GM23338 (cell line): ENCODE data around the gene SENP5. TPM values are rescaled to one million over a fixed set of nuclear protein-coding genes. Genes with fewer than 3 reads are reported as not detected.

Experiments
- ATAC-seq: fragments of 200-7000 bp; cut with Tn5 transposase; 3 replicates; pipeline ENCODE4 v1.9.1; 2020
- DNase-seq: peaks from one replicate; pipeline ENCODE4 v3.0.0-alpha.2; 2015; ENCODE audit warnings: low spot score
- H2AFZ ChIP-seq: fragments of 200-600 bp; sonication (generic); 2 replicates; pipeline ENCODE4 v1.8.0; 2016; ENCODE audit warnings: antibody characterized with exemption, mild to moderate bottlenecking, moderate library complexity
- H3F3A ChIP-seq: fragments of 200-600 bp; sonication (generic); replicated peaks from 2 replicates; pipeline ENCODE4 v1.8.0; 2017; ENCODE audit warnings: antibody characterized with exemption, mixed run types, low read depth
- H3K27ac ChIP-seq: fragments of 200-600 bp; sonication (generic); 2 replicates; pipeline ENCODE4 v1.6.1; 2016; ENCODE audit warnings: low read depth
- H3K27me3 ChIP-seq: fragments of 200-600 bp; sonication (generic); 2 replicates; pipeline ENCODE4 v1.8.0; 2016; ENCODE audit warnings: mild to moderate bottlenecking, mixed run types, moderate library complexity; ENCODE audit not compliant: insufficient read depth
- H3K36me3 ChIP-seq: fragments of 200-600 bp; sonication (generic); 2 replicates; pipeline ENCODE4 v1.8.0; 2016; ENCODE audit warnings: mild to moderate bottlenecking; ENCODE audit not compliant: insufficient read depth
- H3K4me1 ChIP-seq: fragments of 200-600 bp; sonication (generic); 2 replicates; pipeline ENCODE4 v1.8.0; 2016; ENCODE audit warnings: mild to moderate bottlenecking, moderate library complexity; ENCODE audit not compliant: insufficient read depth
- H3K4me2 ChIP-seq: fragments of 200-600 bp; sonication (generic); 2 replicates; pipeline ENCODE4 v1.7.1; 2017; ENCODE audit warnings: mixed run types
- H3K4me3 ChIP-seq: fragments of 200-600 bp; sonication (generic); 2 replicates; pipeline ENCODE4 v1.6.1; 2016; ENCODE audit warnings: mixed run types
- H3K79me2 ChIP-seq: fragments of 200-600 bp; sonication (generic); replicated peaks from 2 replicates; pipeline ENCODE4 v1.8.0; 2017; ENCODE audit warnings: mild to moderate bottlenecking; ENCODE audit not compliant: insufficient read depth
- H3K9me2 ChIP-seq: fragments of 200-600 bp; sonication (generic); 2 replicates; pipeline ENCODE4 v1.8.0; 2017; ENCODE audit not compliant: insufficient read depth
- H4K20me1 ChIP-seq: fragments of 200-600 bp; sonication (generic); replicated peaks from 2 replicates; pipeline ENCODE4 v1.8.0; 2017; ENCODE audit warnings: mild to moderate bottlenecking; ENCODE audit not compliant: insufficient read depth
- H3K27ac Mint-ChIP-seq: 2 replicates; pipeline ENCODE4 v1.8.0; 2020; ENCODE audit warnings: inconsistent platforms, mild to moderate bottlenecking, moderate library complexity, mixed read lengths
- H3K27me3 Mint-ChIP-seq: 3 replicates; pipeline ENCODE4 v1.8.0; 2022; ENCODE audit warnings: low read depth, mild to moderate bottlenecking, moderate library complexity, mixed read lengths, inconsistent platforms; ENCODE audit not compliant: insufficient read depth, poor library complexity
- H3K36me3 Mint-ChIP-seq: 3 replicates; pipeline ENCODE4 v1.8.0; 2021; ENCODE audit warnings: low read depth, mild to moderate bottlenecking, inconsistent platforms, moderate library complexity, mixed read lengths
- H3K4me1 Mint-ChIP-seq: 3 replicates; pipeline ENCODE4 v1.8.0; 2020; ENCODE audit warnings: mild to moderate bottlenecking, inconsistent platforms, mixed read lengths
- H3K4me3 Mint-ChIP-seq: 3 replicates; pipeline ENCODE4 v1.8.0; 2021; ENCODE audit warnings: moderate library complexity, mild to moderate bottlenecking, inconsistent platforms, mixed read lengths
- H3K9me3 Mint-ChIP-seq: 3 replicates; pipeline ENCODE4 v1.8.0; 2020; ENCODE audit warnings: moderate library complexity, mild to moderate bottlenecking, inconsistent platforms, mixed read lengths
- CREB1 ChIP-seq: fragments of 250-450 bp; sonication (Bioruptor Pico); IDR thresholded peaks from 2 replicates; pipeline ENCODE4 v1.5.0; 2020; ENCODE audit warnings: low read depth, mild to moderate bottlenecking, moderate library complexity
- ETS1 ChIP-seq: IDR thresholded peaks from 2 replicates; pipeline ENCODE4 v1.6.1; 2016; ENCODE audit warnings: antibody characterized with exemption
- EZH2 ChIP-seq: fragments of 200-600 bp; sonication (generic); IDR thresholded peaks from one replicate; pipeline ENCODE4 v1.8.0; 2017; ENCODE audit warnings: antibody characterized with exemption, mild to moderate bottlenecking, low read depth; ENCODE audit not compliant: unreplicated experiment
- EZH2phosphoT487 ChIP-seq: fragments of 200-600 bp; sonication (generic); IDR thresholded peaks from one replicate; pipeline ENCODE4 v1.8.1; 2018; ENCODE audit warnings: antibody characterized with exemption; ENCODE audit not compliant: unreplicated experiment
- JUNB ChIP-seq: IDR thresholded peaks from one replicate; pipeline ENCODE4 v1.6.1; 2016; ENCODE audit warnings: antibody characterized with exemption; ENCODE audit not compliant: unreplicated experiment
- NANOG ChIP-seq: IDR thresholded peaks from 2 replicates; pipeline ENCODE4 v1.6.1; 2016; ENCODE audit warnings: antibody characterized with exemption, borderline replicate concordance
- POLR2AphosphoS5 ChIP-seq: IDR thresholded peaks from 2 replicates; pipeline ENCODE4 v1.6.1; 2016; ENCODE audit warnings: antibody characterized with exemption, low read depth
- STAT1 ChIP-seq: IDR thresholded peaks from one replicate; pipeline ENCODE4 v1.6.1; 2016; ENCODE audit warnings: antibody characterized with exemption; ENCODE audit not compliant: unreplicated experiment
- ZNF114 ChIP-seq: fragments of 250-450 bp; sonication (Bioruptor Pico); IDR thresholded peaks from 2 replicates; pipeline ENCODE4 v1.5.0; 2020; ENCODE audit warnings: mild to moderate bottlenecking, moderate library complexity
- ZNF331 ChIP-seq: fragments of 250-450 bp; sonication (Bioruptor Pico); IDR thresholded peaks from 2 replicates; pipeline ENCODE4 v1.5.0; 2020; ENCODE audit warnings: low read depth, mild to moderate bottlenecking, moderate library complexity
- polyA plus RNA-seq: library from polyadenylated mRNA; unstranded; fragments of >200 nt; fragmentation: Nextera tagmentation; extraction: Ambion mirVana; gene quantifications from 2 replicates; pipeline ENCODE4 v1.2.1, GENCODE V29; 2016
- total RNA-seq: library from RNA; depleted of rRNA; stranded (reverse); fragments of >200 nt; shearing (Covaris generic); gene quantifications from 2 replicates; pipeline ENCODE4 v1.2.3, GENCODE V29; 2014
- TF ChIP-seq, protein P1 (sequence below): IDR thresholded peaks from one replicate; pipeline ENCODE4 v1.6.1; 2018; ENCODE audit warnings: antibody characterized with exemption; ENCODE audit not compliant: unreplicated experiment
- TF ChIP-seq, protein P2 (sequence below): fragments of 250-450 bp; sonication (Bioruptor Pico); IDR thresholded peaks from 2 replicates; pipeline ENCODE4 v1.5.0; 2020; ENCODE audit warnings: mild to moderate bottlenecking, moderate library complexity
- TF ChIP-seq, protein P3 (sequence below), 2 experiments: fragments of 200-600 bp in 1 of 2; sonication (generic) in 1 of 2; conservative IDR thresholded peaks; 2 replicates each; pipeline versions ENCODE4 v1.5.1 to v1.6.1; 2016 to 2017; ENCODE audit warnings: antibody characterized with exemption in 2 of 2, low read depth in 2 of 2, mild to moderate bottlenecking in 2 of 2, moderate library complexity in 1 of 2

Gene SENP5
- total and polyA plus RNA-seq, 2 experiments from 2014 or later, result 12.2 to 34.3 TPM

- peaks cover 3% of the 10 kb centered on the region; the same call in 1 of the 2 replicates for H4K20me1 ChIP-seq
- no peaks in the 10 kb centered on the region for H3K9me3 Mint-ChIP-seq
- peaks cover under 1% of the 10 kb centered on the region; the same call in 1 of the 2 replicates for H3K4me1 ChIP-seq
- H3K36me3 ChIP-seq, result no peaks in the 10 kb centered on the region
- peaks cover 16% of the 10 kb centered on the region for H3K27me3 Mint-ChIP-seq
- no peaks in the 10 kb centered on the region for H3K36me3 Mint-ChIP-seq
- peaks cover 6% of the 10 kb centered on the region; the same call in 1 of the 3 replicates for H3K4me1 Mint-ChIP-seq
- H3F3A ChIP-seq, result no peaks in the 10 kb centered on the region
- ATAC-seq (no peak), DNase-seq (no peak)
- no peaks in the 10 kb centered on the region for H3K27me3 ChIP-seq
- H3K27ac ChIP-seq, result no peak overlapping the region
- no peak overlapping the region for H3K4me2 ChIP-seq
- H2AFZ ChIP-seq, result no peak overlapping the region
- H3K4me3 Mint-ChIP-seq, result no peak overlapping the region
- peaks cover under 1% of the 10 kb centered on the region; the same call in 1 of the 2 replicates for H3K79me2 ChIP-seq
- TF ChIP-seq ZNF114, result no peak
- TF ChIP-seq CREB1 (CRISPR knock-in tag), result no peak
- no peak for TF ChIP-seq EZH2phosphoT487
- no peak for TF ChIP-seq NANOG
- TF ChIP-seq, protein P1, sequence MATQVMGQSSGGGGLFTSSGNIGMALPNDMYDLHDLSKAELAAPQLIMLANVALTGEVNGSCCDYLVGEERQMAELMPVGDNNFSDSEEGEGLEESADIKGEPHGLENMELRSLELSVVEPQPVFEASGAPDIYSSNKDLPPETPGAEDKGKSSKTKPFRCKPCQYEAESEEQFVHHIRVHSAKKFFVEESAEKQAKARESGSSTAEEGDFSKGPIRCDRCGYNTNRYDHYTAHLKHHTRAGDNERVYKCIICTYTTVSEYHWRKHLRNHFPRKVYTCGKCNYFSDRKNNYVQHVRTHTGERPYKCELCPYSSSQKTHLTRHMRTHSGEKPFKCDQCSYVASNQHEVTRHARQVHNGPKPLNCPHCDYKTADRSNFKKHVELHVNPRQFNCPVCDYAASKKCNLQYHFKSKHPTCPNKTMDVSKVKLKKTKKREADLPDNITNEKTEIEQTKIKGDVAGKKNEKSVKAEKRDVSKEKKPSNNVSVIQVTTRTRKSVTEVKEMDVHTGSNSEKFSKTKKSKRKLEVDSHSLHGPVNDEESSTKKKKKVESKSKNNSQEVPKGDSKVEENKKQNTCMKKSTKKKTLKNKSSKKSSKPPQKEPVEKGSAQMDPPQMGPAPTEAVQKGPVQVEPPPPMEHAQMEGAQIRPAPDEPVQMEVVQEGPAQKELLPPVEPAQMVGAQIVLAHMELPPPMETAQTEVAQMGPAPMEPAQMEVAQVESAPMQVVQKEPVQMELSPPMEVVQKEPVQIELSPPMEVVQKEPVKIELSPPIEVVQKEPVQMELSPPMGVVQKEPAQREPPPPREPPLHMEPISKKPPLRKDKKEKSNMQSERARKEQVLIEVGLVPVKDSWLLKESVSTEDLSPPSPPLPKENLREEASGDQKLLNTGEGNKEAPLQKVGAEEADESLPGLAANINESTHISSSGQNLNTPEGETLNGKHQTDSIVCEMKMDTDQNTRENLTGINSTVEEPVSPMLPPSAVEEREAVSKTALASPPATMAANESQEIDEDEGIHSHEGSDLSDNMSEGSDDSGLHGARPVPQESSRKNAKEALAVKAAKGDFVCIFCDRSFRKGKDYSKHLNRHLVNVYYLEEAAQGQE, result no peak
- TF ChIP-seq STAT1, result no peak
- TF ChIP-seq JUNB, result no peak
- TF ChIP-seq ZNF331 (CRISPR knock-in tag), result no peak
- TF ChIP-seq, protein P2, sequence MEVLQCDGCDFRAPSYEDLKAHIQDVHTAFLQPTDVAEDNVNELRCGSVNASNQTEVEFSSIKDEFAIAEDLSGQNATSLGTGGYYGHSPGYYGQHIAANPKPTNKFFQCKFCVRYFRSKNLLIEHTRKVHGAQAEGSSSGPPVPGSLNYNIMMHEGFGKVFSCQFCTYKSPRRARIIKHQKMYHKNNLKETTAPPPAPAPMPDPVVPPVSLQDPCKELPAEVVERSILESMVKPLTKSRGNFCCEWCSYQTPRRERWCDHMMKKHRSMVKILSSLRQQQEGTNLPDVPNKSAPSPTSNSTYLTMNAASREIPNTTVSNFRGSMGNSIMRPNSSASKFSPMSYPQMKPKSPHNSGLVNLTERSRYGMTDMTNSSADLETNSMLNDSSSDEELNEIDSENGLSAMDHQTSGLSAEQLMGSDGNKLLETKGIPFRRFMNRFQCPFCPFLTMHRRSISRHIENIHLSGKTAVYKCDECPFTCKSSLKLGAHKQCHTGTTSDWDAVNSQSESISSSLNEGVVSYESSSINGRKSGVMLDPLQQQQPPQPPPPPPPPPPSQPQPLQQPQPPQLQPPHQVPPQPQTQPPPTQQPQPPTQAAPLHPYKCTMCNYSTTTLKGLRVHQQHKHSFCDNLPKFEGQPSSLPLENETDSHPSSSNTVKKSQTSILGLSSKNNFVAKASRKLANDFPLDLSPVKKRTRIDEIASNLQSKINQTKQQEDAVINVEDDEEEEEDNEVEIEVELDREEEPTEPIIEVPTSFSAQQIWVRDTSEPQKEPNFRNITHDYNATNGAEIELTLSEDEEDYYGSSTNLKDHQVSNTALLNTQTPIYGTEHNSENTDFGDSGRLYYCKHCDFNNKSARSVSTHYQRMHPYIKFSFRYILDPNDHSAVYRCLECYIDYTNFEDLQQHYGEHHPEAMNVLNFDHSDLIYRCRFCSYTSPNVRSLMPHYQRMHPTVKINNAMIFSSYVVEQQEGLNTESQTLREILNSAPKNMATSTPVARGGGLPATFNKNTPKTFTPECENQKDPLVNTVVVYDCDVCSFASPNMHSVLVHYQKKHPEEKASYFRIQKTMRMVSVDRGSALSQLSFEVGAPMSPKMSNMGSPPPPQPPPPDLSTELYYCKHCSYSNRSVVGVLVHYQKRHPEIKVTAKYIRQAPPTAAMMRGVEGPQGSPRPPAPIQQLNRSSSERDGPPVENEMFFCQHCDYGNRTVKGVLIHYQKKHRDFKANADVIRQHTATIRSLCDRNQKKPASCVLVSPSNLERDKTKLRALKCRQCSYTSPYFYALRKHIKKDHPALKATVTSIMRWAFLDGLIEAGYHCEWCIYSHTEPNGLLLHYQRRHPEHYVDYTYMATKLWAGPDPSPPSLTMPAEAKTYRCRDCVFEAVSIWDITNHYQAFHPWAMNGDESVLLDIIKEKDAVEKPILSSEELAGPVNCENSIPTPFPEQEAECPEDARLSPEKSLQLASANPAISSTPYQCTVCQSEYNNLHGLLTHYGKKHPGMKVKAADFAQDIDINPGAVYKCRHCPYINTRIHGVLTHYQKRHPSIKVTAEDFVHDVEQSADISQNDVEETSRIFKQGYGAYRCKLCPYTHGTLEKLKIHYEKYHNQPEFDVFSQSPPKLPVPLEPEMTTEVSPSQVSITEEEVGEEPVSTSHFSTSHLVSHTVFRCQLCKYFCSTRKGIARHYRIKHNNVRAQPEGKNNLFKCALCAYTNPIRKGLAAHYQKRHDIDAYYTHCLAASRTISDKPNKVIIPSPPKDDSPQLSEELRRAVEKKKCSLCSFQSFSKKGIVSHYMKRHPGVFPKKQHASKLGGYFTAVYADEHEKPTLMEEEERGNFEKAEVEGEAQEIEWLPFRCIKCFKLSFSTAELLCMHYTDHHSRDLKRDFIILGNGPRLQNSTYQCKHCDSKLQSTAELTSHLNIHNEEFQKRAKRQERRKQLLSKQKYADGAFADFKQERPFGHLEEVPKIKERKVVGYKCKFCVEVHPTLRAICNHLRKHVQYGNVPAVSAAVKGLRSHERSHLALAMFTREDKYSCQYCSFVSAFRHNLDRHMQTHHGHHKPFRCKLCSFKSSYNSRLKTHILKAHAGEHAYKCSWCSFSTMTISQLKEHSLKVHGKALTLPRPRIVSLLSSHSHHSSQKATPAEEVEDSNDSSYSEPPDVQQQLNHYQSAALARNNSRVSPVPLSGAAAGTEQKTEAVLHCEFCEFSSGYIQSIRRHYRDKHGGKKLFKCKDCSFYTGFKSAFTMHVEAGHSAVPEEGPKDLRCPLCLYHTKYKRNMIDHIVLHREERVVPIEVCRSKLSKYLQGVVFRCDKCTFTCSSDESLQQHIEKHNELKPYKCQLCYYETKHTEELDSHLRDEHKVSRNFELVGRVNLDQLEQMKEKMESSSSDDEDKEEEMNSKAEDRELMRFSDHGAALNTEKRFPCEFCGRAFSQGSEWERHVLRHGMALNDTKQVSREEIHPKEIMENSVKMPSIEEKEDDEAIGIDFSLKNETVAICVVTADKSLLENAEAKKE, result no peak
- TF ChIP-seq POLR2AphosphoS5, result no peak
- TF ChIP-seq, protein P3, sequence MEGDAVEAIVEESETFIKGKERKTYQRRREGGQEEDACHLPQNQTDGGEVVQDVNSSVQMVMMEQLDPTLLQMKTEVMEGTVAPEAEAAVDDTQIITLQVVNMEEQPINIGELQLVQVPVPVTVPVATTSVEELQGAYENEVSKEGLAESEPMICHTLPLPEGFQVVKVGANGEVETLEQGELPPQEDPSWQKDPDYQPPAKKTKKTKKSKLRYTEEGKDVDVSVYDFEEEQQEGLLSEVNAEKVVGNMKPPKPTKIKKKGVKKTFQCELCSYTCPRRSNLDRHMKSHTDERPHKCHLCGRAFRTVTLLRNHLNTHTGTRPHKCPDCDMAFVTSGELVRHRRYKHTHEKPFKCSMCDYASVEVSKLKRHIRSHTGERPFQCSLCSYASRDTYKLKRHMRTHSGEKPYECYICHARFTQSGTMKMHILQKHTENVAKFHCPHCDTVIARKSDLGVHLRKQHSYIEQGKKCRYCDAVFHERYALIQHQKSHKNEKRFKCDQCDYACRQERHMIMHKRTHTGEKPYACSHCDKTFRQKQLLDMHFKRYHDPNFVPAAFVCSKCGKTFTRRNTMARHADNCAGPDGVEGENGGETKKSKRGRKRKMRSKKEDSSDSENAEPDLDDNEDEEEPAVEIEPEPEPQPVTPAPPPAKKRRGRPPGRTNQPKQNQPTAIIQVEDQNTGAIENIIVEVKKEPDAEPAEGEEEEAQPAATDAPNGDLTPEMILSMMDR (conservative IDR thresholded peaks at IDR 0.05; ENCODE audit: low read depth in 2 of 2), result no peak
- TF ChIP-seq EZH2, result no peak
- no peak for TF ChIP-seq ETS1
- H3K9me2 ChIP-seq, result no peaks in the 10 kb centered on the region
- H3K4me3 ChIP-seq, result no peak overlapping the region
- H3K27ac Mint-ChIP-seq, result no peak overlapping the region
Measured at GRCh38 chr3:196949285-196949619, 81.5 kb downstream of the SENP5 start.
